NCI-H2107 (cell line): ENCODE results near the gene PATE2.

ENCODE experiments used
- DNase-seq: peaks from one replicate; lab custom pipeline; 2025; lab: John Stamatoyannopoulos, UW

The PATE2 gene

DNA sequence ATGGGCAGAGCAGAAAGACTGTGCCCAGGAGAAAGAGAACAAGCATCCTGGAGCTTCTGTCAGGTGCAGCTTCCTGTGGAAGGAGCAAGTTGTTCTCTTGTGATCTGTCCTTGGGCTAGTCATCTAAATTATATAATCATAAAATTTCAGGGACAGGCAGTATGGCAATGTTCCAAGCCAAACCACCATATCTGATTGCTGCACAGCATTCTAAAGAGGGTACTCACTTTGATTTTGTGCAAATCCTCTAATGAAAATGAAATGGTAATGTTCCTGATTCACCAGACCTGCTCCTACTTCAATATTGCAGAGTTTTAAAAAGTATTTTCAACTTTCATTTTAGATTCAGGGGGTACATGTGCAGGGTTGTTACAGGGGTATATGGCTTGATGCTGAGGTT, at the start of gene PATE2:
Gene PATE2 (minus strand): TSS at position 101 of the 400 bp plus-strand sequence. CDS start 55 bp downstream, at position 46.
- no peak for DNase-seq

DNA sequence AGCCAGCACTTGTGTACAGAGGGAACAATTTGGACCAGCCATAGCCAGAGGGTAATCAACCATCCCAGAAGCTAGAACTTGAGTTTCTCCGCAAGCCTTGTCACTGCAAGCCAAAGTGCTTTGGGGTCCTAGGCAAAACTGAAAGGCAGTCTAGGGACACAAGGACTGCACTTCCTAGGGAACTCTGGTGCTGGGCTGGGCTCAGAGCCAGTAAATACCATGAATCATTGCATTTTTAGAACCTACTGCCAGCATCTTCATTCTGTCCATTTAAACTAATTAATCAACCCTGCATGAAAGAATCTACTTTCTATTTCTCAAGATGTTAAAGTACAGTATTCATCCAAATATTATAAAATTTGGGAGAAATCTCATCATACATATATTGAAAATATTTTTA, 29.3 kb upstream of the PATE2 start:
- no peak for DNase-seq

DNA sequence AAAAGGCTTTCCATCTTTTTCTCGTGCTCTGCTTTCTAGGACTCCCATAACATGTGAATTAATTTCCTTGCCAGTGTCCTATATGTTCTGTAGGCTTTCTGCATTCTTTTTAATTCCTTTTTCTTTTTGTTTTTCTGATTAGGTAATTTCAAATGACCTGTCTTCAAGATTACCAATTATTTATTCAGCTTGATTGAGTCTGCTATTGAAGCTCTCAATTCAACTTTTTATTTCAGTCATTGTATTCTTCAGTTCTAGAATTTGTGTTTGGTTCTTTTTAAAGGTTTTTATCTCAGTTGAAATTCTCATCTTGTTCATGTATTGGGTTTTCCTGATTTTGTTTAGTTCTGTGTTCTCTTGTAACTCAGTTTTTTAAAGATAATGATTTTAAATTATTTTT, 23.8 kb upstream of the PATE2 start:
- DNase-seq, result no peak

DNA sequence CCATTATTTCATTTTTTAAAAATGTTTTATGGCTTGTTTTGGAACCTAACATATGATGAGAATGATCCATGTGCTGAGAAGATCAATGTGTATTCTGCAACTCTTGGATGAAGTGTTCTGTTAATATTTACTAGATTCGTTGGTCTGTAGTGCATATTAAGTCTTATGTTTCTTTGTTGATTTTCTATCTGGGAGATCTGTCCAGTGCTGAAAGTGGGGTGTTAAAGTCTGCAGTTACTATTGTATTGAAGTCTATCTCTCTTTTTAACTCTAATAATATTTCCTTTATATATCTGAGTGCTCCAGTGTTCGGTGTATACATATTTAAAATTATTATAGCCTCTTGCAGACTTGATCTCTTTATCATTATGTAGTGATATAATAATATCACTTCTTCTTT, 21.2 kb upstream of the PATE2 start:
- DNase-seq, result no peak

DNA sequence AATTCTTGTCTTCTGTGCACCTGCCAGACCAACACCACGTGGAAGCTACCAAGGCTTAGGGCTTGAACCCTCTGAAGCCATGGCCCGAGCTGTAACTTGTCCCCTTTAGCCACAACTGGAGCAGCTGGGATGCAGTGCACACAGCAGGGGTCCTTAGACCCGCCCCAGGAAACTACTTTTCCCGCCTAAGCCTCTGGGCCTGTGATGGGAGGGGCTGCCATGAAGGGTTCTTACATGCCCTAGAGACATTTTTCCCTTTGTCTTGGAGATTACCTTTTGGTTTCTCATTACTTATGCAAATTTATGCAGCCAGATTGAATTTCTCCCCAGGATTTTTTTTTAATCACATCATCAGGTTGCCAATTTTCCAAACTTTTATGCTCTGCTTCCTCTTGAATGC, 19.0 kb upstream of the PATE2 start:
- no peak for DNase-seq

DNA sequence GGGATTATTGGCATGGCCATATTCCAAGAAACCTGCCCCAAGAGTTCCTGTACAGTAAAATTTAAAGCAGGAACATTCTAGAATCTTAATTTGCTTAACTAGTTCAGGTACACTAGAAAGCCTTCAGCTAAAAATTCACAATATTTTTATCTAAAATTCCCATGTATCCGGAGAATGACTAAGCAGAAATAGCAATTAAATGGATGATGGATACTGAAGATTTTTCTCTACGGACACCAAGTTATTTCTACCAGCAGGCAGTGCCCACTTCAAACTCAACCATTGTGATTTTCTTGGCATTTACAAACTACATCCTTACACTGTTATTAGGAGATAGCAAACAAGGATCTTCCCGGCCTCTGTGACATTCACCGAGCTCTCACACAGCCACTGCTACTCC, 12.2 kb upstream of the PATE2 start:
- no peak for DNase-seq

DNA sequence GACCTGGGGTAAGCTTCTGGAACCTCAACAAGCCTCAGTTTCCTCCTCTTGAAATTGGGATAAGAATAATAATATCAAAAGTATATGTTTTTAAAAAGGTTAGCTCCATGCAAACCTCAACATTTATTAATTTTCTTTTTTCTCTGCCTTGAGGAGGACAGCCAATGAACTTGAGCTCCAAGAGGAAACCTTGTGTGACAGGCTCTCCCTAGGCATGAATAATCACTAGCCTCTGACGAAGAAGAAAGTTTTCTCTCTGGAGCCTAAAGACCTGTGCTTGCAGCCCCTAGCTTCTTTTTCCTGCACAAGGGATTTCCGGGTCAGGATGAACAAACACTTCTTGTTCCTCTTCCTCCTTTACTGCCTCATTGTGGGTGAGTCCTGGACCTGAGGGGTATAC, 9.2 kb upstream of the PATE2 start, which contains the start of gene PATE3:
Gene PATE3 (plus strand): TSS at position 301 of the 400 bp plus-strand sequence. CDS start 25 bp downstream, at position 326.
- DNase-seq, result no peak

DNA sequence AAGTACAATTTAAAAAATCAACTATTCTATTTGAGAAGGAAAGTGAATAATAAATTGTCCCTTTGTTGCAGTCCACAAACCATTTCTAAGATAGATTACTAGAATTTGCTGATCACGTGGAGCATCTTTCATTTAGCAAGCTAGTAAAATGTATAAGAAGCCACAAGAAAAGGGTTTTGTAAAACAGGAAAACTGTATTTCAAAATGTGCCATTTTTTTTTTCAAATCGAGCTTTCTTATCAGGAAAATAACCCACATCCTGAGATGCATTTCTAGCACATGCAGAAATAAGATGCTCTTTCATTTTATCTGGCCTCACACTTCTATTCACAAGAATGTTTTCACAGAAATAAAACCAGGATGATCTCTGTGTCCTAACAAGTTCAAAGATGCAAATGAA, 6.0 kb upstream of the PATE2 start:
- no peak for DNase-seq

DNA sequence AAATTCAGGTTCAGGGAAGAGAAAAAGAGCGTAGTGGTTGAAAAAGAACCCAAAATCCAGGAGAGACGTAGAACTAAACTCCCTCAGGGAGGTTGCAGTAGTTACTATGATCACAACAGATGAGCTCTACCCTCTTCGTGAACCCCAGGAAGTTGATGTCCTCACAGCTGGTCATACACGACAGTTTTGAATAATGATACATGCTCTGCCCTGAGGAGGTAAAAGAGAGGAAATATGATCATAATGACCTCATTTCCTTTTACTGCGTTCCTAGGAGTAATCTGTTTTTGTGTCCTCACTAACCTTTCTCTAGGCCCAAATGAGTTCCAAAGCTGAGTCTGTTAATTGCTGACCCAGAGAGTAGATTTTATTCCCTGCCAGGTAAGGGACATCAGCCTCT, 1.3 kb downstream of the PATE2 start:
- no peak for DNase-seq

DNA sequence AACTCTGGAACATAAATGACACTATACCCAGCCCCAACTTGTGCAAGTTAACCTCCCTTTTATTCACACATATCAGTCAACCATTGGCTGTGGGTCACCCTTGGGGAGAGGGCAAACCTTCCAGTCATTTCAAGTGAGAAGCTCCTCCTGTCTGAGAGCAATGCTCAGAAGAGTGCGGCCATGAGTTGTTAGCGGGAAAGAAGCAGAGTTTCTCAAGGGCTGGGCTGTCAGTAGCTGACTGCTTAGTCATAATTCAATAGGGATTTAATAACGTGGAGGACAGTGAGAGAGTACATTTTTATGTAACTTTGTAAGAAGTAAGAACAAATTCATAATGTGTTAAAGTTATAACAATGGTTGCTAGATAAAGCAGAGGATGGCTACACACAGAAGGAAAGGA, 5.1 kb downstream of the PATE2 start:
- DNase-seq, result no peak

DNA sequence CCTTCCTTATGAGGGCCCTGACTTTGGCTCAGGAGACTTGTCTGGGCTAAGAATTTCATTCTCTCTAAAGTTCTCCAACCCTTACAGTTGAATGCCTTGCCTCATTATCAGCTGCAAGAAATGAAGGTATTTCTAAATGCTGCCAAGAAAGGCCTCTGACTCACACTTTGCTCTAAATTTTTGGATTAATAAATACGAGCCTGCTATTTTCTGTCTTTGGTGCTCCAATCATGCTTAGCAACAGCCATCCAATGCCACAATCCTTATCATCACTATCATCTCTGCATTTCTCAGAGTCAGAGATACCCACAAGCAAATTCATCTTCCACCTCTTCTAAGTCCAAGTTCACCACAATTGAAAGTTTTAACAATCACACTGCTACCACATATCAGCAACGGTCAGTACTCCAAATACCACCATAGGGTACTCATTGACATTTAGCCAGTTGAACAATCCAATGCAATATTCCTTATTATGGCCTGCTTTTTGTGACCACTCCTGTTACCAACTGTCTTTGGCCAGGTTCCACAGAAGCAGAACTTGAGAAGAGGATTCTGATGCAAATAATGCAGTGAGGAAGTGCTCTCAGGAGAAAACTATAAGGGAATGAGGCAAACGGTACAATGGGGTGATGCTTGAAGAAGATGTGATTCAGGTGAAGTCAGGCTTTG, 5.7 kb downstream of the PATE2 start:
- DNase-seq, result no peak

DNA sequence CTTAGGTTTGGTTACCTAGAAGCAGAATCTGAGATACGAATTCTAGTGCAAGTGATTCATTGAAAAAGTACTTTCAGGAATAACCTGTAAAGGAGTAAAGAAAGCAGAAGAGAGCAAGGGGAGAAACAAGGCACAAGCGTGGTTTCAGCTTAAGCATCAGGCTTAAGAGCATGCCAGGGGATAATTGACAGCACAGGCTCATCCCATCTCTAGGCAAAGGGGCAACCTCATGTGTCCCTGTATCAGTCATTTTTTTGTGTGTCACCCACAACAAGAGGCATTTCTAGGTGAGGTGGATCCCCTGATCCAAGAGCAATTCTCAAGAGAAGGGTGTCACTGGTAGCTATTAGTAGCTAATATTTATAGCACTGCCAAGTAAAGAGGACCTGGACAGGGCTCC, 8.0 kb downstream of the PATE2 start:
- DNase-seq, result no peak

DNA sequence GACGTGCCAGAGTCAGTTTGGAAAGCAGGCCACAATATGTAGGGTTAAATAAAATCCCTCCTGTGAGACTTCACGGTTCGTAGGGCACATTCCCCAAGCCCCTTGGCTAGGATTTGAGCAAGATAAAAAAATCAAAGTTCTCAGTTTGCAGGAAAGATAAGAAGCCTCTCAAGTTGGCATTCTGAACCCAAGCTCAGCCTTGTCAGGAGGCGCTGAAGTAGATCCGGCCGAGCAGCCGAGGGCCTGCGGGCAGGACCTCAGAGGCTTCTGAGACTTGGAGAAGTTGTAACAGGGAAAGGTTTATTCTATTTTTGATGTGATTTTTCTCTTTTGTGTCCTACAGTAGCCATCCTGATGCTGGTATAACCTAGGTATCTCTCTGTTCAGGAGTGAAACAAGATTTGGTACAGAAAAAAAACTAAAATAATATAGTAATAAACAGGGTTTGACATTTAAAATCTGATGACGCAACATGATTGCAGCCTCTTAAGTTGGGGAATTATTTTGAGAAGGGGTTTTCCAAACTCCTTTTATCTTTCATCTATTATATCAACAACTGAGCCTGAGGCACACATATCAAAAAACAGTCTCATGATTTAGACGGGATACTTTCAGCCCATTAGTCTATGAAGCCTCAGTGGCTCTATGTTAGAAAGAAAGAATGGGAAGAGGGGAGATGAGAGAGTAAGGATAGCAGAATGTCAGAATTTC, 10.1 kb downstream of the PATE2 start:
- no peak for DNase-seq

DNA sequence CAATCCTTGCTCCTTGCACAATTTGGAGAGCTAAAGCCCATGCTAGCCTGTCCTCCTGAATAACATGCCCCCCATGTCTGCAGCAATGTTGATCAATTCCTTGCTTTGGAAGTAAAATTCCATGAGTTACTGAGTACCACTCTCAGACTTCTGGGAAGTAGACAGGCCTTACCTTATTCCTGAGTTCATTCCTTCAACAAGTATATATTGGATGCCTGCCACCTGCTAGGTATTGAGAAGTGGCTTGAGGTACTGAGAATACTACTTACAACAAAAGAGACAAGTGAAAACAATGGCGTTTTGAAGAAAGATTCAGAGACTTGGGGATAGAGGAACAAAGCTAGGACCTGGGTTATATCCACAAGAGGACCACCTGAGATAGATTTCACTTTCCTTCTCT, 12.4 kb downstream of the PATE2 start:
- no peak for DNase-seq

DNA sequence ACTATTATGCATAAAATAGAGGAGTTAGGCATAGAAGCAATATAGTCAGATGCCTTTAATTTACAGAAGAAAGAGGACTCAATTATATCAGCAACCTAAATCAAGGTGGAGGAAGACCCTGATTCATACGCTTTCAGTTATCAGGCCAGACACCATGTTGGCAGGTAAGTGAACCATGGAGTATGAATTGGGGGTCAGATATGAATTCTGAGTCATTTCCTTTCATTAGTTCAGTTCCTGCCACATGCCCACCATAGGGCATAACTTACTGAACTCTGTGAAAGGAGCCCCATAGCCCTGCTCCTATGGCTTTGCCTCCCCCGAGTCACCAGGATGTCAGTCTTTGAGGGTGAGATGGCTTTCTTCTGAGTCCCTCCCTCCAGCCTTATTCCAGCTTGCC, 15.1 kb downstream of the PATE2 start:
- no peak for DNase-seq

DNA sequence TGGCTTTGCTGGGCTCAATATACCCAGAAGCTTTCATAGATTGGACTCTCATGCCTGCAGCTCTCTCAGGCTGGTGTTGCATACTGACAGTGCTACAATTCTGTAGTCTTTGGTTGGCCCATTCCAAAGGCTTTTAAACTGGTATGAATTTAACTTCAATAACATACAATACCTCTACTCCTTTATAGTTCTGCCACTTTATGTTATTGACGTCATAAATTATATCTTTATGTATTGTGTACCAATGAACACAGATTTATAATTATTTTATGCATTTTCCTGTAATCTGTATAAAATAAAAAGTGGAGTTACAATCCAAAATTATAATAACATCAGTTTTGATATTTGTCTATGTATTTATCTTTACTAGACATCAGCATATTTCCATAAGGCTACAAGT, 16.2 kb downstream of the PATE2 start:
- DNase-seq, result no peak

DNA sequence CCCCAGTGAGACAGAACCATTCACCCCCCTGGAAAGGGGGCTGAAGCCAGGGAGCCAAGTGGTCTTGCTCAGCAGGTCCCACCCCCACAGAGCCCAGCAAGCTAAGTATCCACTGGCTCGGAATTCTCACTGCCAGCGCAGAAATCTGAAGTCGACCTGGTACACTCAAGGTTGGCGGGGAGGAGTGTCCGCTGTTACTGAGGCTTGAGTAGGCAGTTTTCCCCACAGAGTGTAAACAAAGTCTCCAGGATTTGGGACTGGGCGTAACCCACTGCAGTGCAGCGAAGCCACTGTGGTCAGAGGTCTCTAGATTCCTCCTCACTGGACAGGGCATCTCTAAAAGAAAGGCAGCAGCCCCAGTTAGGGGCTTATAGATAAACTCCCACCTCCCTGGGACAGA, 22.6 kb downstream of the PATE2 start:
- DNase-seq, result no peak

DNA sequence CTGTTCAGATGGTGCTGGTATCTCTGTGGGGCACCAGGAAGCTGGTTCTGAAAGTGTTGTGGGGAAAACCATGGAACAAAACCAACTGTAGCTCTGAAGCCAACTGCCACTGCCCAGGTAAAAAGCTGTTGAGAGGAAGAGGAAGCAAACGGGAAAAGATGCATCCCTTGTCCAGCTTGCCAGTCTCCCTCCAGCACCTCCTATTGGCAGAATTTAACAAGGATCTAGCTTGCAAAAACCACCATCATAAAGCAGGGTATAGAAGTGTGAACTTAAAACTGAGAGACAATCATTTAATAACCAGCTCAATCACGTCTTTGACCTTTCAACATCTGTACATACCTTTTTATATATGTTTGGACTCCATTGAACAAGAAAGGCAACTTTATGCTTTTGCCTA, 28.0 kb downstream of the PATE2 start:
- no peak for DNase-seq

DNA sequence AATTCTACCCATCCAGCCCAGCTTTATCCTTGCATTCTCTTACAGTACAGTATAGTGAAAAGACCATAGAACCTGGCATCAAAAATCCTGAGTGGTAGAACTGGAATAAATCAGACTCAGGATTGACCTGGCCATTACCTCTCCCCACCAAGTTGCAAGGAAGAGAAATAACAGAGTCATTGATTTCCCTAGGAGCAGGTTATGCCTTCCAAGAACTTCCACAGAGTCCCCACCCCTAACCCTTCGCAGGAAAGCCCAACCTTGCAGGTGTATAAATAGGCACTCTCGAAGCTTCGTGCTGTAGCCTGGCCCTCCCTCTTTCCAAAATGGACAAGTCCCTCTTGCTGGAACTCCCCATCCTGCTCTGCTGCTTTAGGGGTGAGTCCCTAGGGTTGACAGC, 32.6 kb downstream of the PATE2 start, which contains the start of gene PATE1:
Gene PATE1 (plus strand): TSS at position 301 of the 400 bp plus-strand sequence. CDS start 26 bp downstream, at position 327.
- DNase-seq, result no peak

DNA sequence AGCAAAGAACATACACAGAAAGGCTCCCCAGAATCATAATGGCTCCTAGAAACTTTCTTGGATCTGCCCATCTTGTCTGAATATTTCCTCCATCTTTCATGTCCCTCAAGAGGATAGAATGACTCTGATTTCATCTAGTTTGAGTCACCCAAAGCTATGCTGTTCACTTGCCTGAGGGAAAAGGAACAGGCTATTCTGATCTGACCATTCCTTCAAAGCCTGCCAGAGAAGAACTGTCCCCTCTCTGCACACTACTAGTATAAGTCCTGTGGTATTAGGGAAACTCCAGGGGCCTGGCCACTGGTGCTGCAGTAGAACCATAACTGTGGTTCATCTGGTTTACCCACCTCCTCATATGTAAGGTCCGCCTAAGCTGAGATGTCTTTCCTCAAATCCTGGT, 34.9 kb downstream of the PATE2 start:
- DNase-seq, result no peak

DNA sequence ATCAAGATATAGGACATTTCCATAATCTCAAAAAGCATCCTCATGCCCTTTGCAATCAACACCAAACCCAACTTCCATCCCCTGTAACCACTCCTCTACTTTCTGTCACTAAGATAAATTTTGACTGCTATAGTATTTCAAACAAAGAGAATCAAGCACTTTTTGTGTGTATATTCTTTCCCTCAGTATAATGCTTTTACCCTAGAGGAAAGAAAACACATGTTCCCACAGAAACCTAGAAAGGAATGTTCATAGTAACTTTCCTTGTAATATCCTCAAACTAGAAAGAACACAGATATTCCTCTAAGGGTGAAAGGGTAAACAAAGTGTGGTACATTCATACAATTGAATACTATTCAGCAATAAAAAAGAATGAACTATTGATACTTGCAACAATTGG, 38.0 kb downstream of the PATE2 start:
- DNase-seq, result no peak

DNA sequence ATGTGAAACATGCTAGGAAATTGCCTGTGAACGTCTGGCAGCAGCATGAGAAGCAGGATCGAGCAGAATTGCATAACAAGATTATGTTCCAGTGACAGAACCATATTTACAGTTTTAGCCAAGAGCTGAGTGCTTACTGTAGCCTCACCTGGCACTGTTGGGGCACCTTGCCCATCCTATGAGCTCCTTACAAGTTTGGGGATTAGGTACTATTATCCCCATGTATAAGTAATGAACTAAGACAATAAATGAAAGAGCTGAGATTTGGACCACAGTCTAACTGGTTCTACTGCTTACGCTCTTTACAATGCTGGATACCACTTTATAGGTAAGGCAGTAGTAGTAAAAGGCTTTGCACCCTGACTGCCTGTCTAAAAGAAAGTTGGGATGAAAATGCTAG, 49.7 kb downstream of the PATE2 start:
- no peak for DNase-seq
